Keratinocyte (primary cell): Measurements from ENCODE around the gene JHY. TPM values are rescaled to one million over a fixed set of nuclear protein-coding genes. Genes with fewer than 3 reads are reported as not detected.

Source experiments
- DNase-seq: peaks from one replicate; pipeline ENCODE4 v3.0.0-alpha.2; 2011; ENCODE audit warnings: low read depth, missing footprints, low spot score
- FAIRE-seq: peaks from 2 replicates; lab custom pipeline; 2011; peaks lifted over from hg19 to GRCh38; lab: Jason Lieb, UNC
- H2AFZ ChIP-seq: 2 replicates; pipeline ENCODE4 v1.6.0; 2012; ENCODE audit warnings: low read length, control low read depth, inconsistent platforms; ENCODE audit not compliant: control insufficient read depth
- H3K27ac ChIP-seq: 2 replicates; pipeline ENCODE4 v1.5.1; 2011; ENCODE audit warnings: low read length; ENCODE audit not compliant: control insufficient read depth, insufficient read depth
- H3K27me3 ChIP-seq: 3 replicates; pipeline ENCODE4 v1.6.0; 2011; ENCODE audit warnings: low read length; ENCODE audit not compliant: control insufficient read depth, insufficient read depth; ENCODE audit errors: extremely low read depth
- H3K36me3 ChIP-seq, 2 experiments: 2 replicates in 1 of 2; 3 replicates in 1 of 2; pipeline ENCODE4 v1.5.1; 2011; ENCODE audit warnings: low read length in 2 of 2, mild to moderate bottlenecking in 1 of 2; ENCODE audit not compliant: control insufficient read depth in 2 of 2, insufficient read depth in 2 of 2; ENCODE audit errors: extremely low read depth in 1 of 2
- H3K4me1 ChIP-seq: 3 replicates; pipeline ENCODE4 v1.5.1; 2011; ENCODE audit warnings: low read length; ENCODE audit not compliant: control insufficient read depth, insufficient read depth; ENCODE audit errors: extremely low read depth
- H3K4me2 ChIP-seq: 3 replicates; pipeline ENCODE4 v1.6.0; 2011; ENCODE audit warnings: low read depth, low read length; ENCODE audit not compliant: control insufficient read depth, insufficient read depth; ENCODE audit errors: extremely low read depth
- H3K4me3 ChIP-seq, 3 experiments: fragments of 200-600 bp in 1 of 3; sonication (generic) in 1 of 3; 2 replicates in 2 of 3; 3 replicates in 1 of 3; pipeline ENCODE4 v1.5.1; 2011 to 2016; ENCODE audit warnings: low read length in 3 of 3, mild to moderate bottlenecking in 3 of 3, control low read depth in 2 of 3, inconsistent platforms in 1 of 3, low read depth in 1 of 3, mixed read lengths in 1 of 3, mixed run types in 1 of 3, moderate library complexity in 1 of 3; ENCODE audit not compliant: control insufficient read depth in 2 of 3, insufficient read depth in 2 of 3; ENCODE audit errors: extremely low read depth in 1 of 3
- H3K79me2 ChIP-seq: 2 replicates; pipeline ENCODE4 v1.6.0; 2012; ENCODE audit warnings: low read length; ENCODE audit not compliant: control insufficient read depth, insufficient read depth
- H3K9ac ChIP-seq: 3 replicates; pipeline ENCODE4 v1.6.0; 2011; ENCODE audit warnings: low read length; ENCODE audit not compliant: control insufficient read depth, insufficient read depth; ENCODE audit errors: extremely low read depth
- H3K9me1 ChIP-seq: 3 replicates; pipeline ENCODE4 v1.6.0; 2011; ENCODE audit warnings: low read length; ENCODE audit not compliant: control insufficient read depth, insufficient read depth; ENCODE audit errors: extremely low read depth
- H3K9me3 ChIP-seq: 2 replicates; pipeline ENCODE4 v1.5.1; 2012; ENCODE audit warnings: low read depth, low read length; ENCODE audit not compliant: control insufficient read depth
- H4K20me1 ChIP-seq: 3 replicates; pipeline ENCODE4 v1.6.0; 2011; ENCODE audit warnings: low read length; ENCODE audit not compliant: control insufficient read depth, insufficient read depth; ENCODE audit errors: extremely low read depth
- CTCF ChIP-seq, 3 experiments: IDR thresholded peaks in 1 of 3; conservative IDR thresholded peaks in 1 of 3; optimal IDR thresholded peaks in 1 of 3; 2 replicates in 2 of 3; 3 replicates in 1 of 3; pipeline versions ENCODE3 to v1.5.1; 2011; ENCODE audit warnings: low read length in 3 of 3, mild to moderate bottlenecking in 3 of 3, moderate library complexity in 2 of 3, control low read depth in 1 of 3, inconsistent platforms in 1 of 3; ENCODE audit not compliant: insufficient read depth in 2 of 3; ENCODE audit errors: extremely low read depth in 1 of 3
- EZH2 ChIP-seq: IDR thresholded peaks from one replicate; pipeline ENCODE4 v1.6.1; 2012; ENCODE audit warnings: inconsistent platforms, mild to moderate bottlenecking, low read length, moderate library complexity
- dilution Hi-C: fragments of 300-500 bp; cut with MboI; formaldehyde crosslinking; loops from one replicate; pipeline ENCODE4 v1.7.0; 2020; ENCODE audit warnings: low sequenced_read_pairs; ENCODE audit not compliant: extremely low pct_ligation_motif_present
- polyA plus RNA-seq, 5 experiments: library from polyadenylated mRNA; depleted of rRNA in 3 of 5; stranded (reverse) in 3 of 5; stranded (forward) in 1 of 5; unstranded in 1 of 5; fragments of >200 nt; gene quantifications; 1 replicate in 1 of 5; 2 replicates in 3 of 5; 3 replicates in 1 of 5; pipeline versions ENCODE4 v1.2.1 to v1.2.3, GENCODE V29; 2011 to 2012; ENCODE audit warnings: missing spikeins in 2 of 5, low read depth in 1 of 5, low replicate concordance in 1 of 5

Gene JHY
- polyA plus RNA-seq, 1 donor (not counting 4 experiments of a cell fraction or from before 2014, with no cell fraction given) = 3.9 TPM

- Histone ChIP-seq H3K4me1 (no peaks in the 10 kb centered on the region), H3K27ac (no peak overlapping the region), H3K9me3 (no peaks in the 10 kb centered on the region), H2AFZ (no peak overlapping the region), H3K27me3 (no peaks in the 10 kb centered on the region), H3K4me3 (no peak overlapping the region), H3K9ac (no peak overlapping the region), H3K9me1 (no peaks in the 10 kb centered on the region), H3K36me3 (no peaks in the 10 kb centered on the region), H3K79me2 (no peaks in the 10 kb centered on the region), H4K20me1 (no peaks in the 10 kb centered on the region), H3K4me2 (no peak overlapping the region)
- dilution Hi-C loops = no loop called here
- FAIRE-seq (no peak), DNase-seq (no peak)
- TF ChIP-seq EZH2 = no peak
- no peak for TF ChIP-seq CTCF (optimal IDR thresholded peaks at IDR 0.05 in 1 of 3, IDR thresholded peaks at IDR 0.05 in 1 of 3, conservative IDR thresholded peaks at IDR 0.05 in 1 of 3; ENCODE audit: extremely low read depth in 1 of 3, insufficient read depth in 2 of 3, low read length in 3 of 3)
Measured at GRCh38 chr11:122933416-122933815, 50.9 kb downstream of the JHY start.

- no peaks in the 10 kb centered on the region for H3K9me3 ChIP-seq
- H2AFZ ChIP-seq = no peak overlapping the region
- FAIRE-seq (no peak), DNase-seq (no peak)
- H3K9me1 ChIP-seq = no peaks in the 10 kb centered on the region
- H3K4me3 ChIP-seq = no peak overlapping the region
- H3K4me1 ChIP-seq = no peaks in the 10 kb centered on the region
- no peaks in the 10 kb centered on the region for H4K20me1 ChIP-seq
- no peak overlapping the region for H3K9ac ChIP-seq
- no peak for TF ChIP-seq CTCF (optimal IDR thresholded peaks at IDR 0.05 in 1 of 3, IDR thresholded peaks at IDR 0.05 in 1 of 3, conservative IDR thresholded peaks at IDR 0.05 in 1 of 3; ENCODE audit: extremely low read depth in 1 of 3, insufficient read depth in 2 of 3, low read length in 3 of 3)
- no peak for TF ChIP-seq EZH2
- H3K4me2 ChIP-seq = no peak overlapping the region
- no peak overlapping the region for H3K27ac ChIP-seq
- no peaks in the 10 kb centered on the region for H3K79me2 ChIP-seq
- no peaks in the 10 kb centered on the region for H3K36me3 ChIP-seq
- H3K27me3 ChIP-seq = no peaks in the 10 kb centered on the region
- dilution Hi-C loops = no loop called here
Measured at GRCh38 chr11:122937983-122938382, 55.4 kb downstream of the JHY start.
